Midbrain (tissue), 1 donor: ENCODE results near the gene LAMA3.

Experiments
- DNase-seq: peaks from one replicate; lab custom pipeline; 2025; lab: John Stamatoyannopoulos, UW

Gene LAMA3

DNA sequence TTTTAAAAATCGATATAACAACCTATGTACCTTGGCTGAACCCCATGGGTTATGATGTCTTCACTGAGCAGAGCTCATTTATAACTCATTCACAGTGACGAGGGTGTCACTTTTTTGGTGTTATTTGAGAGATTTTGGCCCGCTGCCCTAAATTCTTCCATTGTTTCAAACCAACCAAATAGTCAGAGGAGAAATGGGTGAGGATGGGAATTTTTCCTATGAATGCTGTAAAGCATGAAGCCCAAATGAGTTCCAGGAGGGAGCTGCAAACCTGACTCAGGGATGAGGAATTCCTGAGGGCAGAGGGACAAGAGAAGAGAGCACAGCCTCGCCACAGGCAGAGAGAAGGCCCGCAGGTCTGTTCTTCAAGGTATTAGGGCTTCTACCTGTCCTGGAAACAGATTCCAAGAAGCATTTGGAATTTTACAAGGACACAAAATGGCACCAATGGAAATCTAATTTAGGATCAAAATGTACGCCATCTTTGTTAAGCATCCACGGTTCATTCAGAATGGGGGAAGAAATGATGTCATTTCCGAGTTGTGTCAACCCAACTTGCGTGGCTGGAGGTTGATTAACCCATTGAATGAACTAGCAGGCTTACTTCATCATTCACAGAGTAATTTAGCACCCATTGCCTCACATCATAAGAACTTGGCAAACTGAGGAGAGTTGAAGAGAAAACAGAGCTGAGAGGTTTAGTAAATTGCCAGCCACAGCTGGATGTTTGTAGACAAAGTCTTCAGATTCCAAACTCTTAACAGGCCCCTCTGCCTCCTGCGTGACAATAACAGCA is 133.5 kb downstream of the LAMA3 start:
- no peak for DNase-seq

DNA sequence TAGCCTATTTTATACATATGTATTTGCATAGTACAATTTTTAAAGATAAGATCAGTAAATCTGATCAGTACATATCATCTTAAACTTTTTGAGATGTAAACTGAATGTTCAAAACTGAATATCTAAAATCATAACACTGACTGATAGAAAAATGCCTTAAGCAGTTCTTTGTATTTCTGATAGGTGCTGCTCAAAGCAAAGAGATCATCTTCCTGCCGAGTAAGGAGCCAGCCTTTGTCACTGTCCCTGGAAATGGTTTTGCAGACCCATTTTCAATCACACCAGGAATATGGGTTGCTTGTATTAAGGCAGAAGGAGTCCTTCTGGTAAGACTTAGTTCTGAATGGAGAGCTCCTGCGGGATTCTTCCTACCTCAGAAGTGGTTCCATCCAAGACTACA is 135.0 kb downstream of the LAMA3 start:
- no peak for DNase-seq

DNA sequence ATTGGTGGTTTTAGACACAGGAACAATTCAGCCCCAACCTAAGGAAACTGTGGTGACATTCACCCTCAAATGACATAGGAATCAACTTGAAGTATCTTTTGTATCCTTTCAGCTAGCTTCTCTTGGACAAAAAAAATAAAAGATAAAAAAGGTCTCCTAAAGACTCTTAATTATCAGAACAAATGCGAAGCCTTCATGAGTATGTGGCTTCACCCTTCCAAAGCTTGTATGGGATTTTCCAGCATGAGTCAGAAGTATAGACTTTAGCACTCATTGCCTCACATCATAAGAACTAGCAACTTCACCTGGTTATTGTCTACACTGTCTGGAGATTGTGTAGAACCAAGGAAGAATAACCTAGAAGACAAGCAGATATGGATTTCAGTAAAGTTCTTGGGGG is 135.4 kb downstream of the LAMA3 start:
- no peak for DNase-seq

DNA sequence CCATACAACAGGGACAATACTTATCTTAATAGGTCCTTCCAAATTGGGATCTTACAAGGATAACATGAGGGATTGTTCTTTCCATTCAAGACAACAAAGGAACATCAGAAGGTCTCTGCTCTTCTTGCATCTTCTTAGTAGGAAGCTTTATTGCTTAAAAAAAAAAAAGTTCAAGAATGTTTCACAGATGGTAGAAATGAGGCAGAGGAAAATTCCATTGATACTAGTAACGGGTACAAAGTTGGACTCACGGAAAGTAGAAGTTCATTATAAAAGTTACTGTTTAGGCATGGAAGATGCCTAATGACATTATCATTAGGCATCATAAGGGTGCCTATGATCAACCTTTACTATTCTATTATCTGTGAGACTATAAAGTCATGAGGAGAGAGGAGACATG is 136.2 kb downstream of the LAMA3 start:
- DNase-seq: no peak

- DNase-seq: peak; percentile 51
Observed at GRCh38 chr18:23825978-23826405, 136.7 kb downstream of the LAMA3 start.

DNA sequence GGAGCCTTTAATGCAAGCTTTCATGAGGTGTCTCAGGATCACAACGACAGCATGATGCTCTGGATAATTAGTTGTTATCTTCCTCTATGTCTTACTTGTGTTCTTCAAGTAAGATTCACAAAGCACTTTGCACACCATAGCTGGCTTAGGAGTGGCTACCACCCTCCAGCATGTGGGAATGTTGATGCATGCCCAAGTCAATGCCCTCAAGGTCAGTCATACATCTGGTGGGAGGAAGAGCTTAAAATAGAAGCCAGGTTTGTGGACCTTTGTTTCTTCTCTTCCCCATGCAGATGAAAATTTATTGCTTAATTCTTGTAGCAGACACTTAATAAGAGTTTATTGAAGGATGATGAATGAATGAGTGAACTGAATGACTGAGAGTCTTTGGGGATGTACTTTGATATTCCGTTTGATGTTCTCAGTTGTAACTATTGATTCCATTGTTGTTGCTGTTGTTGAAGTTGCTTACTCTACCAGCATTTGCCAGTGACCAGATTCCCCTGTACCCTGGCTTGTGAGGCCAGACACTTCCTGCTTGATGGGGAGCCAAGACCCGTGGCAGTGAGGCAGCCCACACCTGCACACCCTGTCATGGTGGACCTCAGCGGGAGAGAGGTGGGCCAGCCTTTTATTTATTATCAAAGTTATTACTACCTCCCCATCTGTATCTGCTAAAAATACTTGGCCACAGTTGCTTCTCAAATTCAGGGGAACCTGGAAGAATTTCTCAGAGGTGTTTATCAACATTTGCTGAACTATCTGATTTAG is 137.8 kb downstream of the LAMA3 start:
- DNase-seq: no peak

GRCh38 chr18:23827681-23828080 is 138.4 kb downstream of the LAMA3 start:
- no peak for DNase-seq

- DNase-seq: no peak
Observed at GRCh38 chr18:23828426-23828825, 139.2 kb downstream of the LAMA3 start.

GRCh38 chr18:23832911-23833310 is 143.7 kb downstream of the LAMA3 start:
- no peak for DNase-seq

- DNase-seq: no peak
Observed at GRCh38 chr18:23833714-23834113, 144.5 kb downstream of the LAMA3 start.

GRCh38 chr18:23835091-23835490 is 145.8 kb downstream of the LAMA3 start:
- no peak for DNase-seq

DNA sequence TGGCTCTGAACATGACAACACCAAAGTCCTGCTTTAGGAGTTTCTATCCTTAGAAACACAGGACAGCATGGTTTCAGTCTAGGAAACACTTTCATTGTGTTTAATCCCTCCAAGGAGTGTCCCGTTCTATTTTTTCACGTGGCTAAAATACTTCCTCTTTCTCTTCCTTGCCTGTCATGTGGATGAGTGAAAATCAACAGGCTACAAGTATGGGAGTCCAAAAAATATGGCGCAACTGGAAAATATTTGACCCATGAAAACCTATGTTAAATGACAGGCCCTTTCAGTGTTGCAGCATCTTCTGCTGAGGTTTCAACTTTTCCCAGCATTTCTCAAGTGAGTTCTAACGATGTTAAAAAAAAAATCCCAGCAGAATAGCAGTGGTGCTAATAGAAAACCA is 146.3 kb downstream of the LAMA3 start:
- DNase-seq: no peak

DNA sequence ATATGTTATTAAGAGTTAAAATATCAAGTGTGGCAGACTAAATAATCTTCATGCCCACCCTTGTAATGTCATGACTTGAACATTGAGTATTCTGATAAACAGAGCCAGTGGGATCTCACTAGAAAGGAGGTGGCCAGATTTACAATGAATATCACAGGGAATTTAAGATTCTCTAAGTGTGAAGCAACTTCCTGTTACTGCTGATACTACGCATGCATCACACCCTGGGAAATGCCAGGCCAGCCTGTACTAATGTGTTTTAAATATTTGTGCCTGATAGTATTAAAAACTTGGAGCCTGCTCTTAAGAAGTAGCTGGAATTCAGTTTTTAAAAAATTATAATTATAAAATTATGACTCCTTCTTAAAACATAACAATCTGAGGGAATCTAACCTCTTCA is 148.3 kb downstream of the LAMA3 start:
- DNase-seq: no peak

- DNase-seq: no peak
Observed at GRCh38 chr18:23838233-23838632, 149.0 kb downstream of the LAMA3 start.

DNA sequence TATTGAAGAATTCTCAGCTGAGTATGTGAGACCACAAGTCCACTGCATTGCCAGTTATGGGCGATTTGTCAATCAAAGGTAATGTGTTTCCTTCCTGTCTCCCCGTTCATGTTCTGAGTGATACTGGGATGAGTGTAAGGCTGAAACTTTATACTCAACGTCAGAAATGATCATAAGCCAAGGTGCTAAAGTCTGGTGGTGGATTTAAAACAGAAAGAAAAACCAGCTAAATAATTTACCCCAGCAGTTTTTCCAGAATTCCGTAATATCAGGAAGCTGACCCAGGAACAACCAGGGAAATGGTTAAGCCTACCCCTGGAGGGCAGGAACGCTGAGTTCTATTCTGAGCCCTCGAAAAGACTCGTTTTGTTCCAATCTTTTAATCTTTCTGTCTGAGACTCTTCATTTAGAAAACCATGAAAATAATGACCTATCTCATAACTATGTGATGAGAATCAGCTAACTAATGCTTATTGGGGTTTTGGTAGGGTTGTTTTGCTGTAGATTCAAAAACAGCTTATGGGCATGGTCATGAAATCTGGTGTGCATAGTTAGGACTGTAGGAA is 149.6 kb downstream of the LAMA3 start:
- DNase-seq: no peak

DNA sequence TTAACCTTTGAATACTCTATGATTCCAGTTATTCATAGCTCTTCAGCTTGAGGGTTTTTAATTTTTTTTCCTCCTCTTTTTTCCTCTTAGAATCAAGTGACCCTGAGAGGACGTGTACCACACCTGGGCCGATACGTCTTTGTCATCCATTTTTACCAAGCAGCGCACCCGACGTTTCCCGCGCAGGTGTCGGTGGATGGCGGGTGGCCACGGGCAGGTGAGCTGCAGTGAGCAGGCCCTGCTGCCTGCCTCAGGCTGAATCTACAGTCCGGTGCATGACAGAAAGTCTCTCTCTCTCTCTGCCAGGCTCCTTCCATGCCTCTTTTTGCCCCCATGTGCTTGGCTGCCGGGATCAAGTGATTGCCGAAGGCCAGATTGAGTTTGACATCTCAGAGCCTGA is 153.1 kb downstream of the LAMA3 start:
- no peak for DNase-seq

DNA sequence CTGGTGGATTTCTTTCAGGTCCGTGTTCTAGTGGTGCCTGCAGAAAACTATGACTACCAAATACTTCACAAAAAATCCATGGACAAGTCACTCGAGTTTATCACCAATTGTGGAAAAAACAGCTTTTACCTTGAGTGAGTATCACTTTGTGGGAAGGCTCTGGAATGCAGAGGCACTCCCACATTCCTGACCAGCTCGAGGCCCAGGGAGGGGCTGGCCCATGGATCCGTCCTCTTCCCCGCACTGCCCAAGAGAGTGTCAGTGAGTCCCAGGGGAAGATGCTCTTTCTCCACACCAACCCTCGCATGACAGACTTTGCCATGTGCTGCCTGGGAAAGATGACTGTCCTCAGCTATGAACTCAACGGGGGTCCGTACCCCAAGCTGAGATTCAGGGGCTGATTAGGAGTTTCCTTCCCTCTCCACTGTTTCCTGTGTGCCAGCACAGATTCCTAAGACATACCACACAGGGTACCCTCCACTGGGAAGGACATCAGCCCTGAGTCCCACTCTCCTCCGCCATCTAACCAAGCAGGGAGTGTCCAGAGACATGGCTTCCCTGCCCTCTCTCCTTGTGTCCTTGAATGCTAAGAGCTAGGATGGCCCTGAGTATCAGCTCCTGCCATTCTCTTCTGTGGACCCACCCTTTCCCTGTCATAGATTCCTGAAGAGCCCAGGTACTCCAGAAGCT is 155.9 kb downstream of the LAMA3 start:
- no peak for DNase-seq

DNA sequence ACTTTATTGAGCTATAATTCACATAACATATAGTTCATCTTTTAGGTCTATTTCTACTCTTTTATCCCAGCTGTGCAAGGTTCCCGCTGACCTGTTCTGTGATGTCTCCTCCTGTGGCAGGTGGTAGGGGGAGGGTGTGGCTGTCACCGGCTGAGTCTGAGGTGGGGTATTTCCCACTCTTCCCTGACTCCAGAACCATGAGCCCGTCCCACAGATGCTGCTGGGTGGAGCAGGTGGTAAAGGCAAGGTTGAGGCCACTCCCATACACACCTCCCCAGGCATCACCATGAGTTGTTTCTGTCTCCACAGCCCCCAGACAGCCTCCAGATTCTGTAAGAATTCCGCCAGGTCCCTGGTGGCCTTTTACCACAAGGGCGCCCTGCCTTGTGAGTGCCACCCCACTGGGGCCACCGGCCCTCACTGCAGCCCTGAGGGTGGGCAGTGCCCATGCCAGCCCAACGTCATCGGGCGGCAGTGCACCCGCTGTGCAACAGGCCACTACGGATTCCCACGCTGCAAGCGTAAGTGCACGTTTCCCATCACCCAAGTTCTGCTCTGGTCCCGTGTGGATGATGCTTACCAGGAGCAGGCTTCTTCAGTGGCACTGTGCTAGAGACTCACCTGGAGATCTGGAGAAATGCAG is 156.9 kb downstream of the LAMA3 start:
- no peak for DNase-seq

- DNase-seq: no peak
Observed at GRCh38 chr18:23847321-23847986, 158.2 kb downstream of the LAMA3 start.

GRCh38 chr18:23849141-23849540 is 159.9 kb downstream of the LAMA3 start:
- DNase-seq: no peak

DNA sequence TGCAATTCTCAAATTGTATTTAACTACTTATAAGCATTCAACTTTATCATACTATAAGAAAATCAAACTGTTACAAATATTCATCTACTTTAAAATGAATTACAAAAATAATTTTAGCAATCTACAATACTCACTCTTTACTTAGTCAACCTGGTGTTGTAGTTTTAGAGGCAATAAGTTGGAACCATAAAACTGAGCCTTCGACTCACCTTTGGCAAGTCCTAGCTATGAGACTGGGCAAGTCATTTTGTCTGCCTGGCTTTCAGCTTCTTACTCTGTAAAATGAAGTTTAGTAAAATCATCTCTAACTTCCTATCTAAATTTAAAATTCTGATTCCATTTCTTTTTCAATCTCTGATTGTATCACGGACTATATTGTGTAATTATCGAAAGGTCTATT is 161.0 kb downstream of the LAMA3 start:
- no peak for DNase-seq
